Ovary (tissue), 9 donors: ENCODE results near the gene SDK1. TPM values are rescaled to one million over a fixed set of nuclear protein-coding genes. Genes with fewer than 3 reads are reported as not detected.

ENCODE experiments used
- DNase-seq, 5 donors: peaks; one replicate each; pipeline ENCODE4 v3.0.0-alpha.2; 2019 to 2020
- H3K27ac ChIP-seq, 2 donors: fragments of 200-600 bp; one replicate each; pipeline versions ENCODE4 v1.5.1 to v1.8.0; 2019 to 2022
- H3K27me3 ChIP-seq: fragments of 200-600 bp; one replicate; pipeline ENCODE4 v1.8.0; 2022
- H3K36me3 ChIP-seq: fragments of 200-600 bp; sonication (generic); one replicate; pipeline ENCODE4 v1.5.1; 2019
- H3K4me1 ChIP-seq: one replicate; pipeline ENCODE4 v1.8.1; 2013; ENCODE audit warnings: mild to moderate bottlenecking, moderate library complexity; ENCODE audit not compliant: insufficient read depth
- H3K4me3 ChIP-seq: fragments of 200-600 bp; sonication (generic); one replicate; pipeline ENCODE4 v1.5.1; 2017
- H3K9me3 ChIP-seq, 2 donors: fragments of 200-600 bp in 1 of 2; sonication (generic) in 1 of 2; one replicate each; pipeline versions ENCODE4 v1.5.1 to v1.8.1; 2013 to 2019; ENCODE audit warnings: mild to moderate bottlenecking in 1 of 2, moderate library complexity in 1 of 2
- EP300 ChIP-seq: sonication (generic); formaldehyde crosslinking; IDR thresholded peaks from one replicate; pipeline ENCODE4 v1.6.1; 2017; ENCODE audit warnings: antibody characterized with exemption
- POLR2A ChIP-seq: fragments of 450-650 bp; IDR thresholded peaks from one replicate; pipeline ENCODE4 v1.6.1; 2017; ENCODE audit warnings: antibody characterized with exemption, mild to moderate bottlenecking, moderate library complexity
- WGBS, 3 donors: extraction: QIAGEN DNeasy Blood & Tissue Kit in 1 of 3; methylation state at CpG; one replicate each; pipeline versions ENCODE4 v1.1.5 to v1.1.7; 2013 to 2017; 5-methylcytosine and 5-hydroxymethylcytosine counted together
- intact Hi-C, 4 donors: fragments of 100-400 bp; cut with DNase I; formaldehyde crosslinking; loops; one replicate each; pipeline versions ENCODE4 v1.11.0 to v1.15.1; 2022 to 2023
- polyA plus RNA-seq, 2 donors: library from polyadenylated mRNA; stranded (reverse); fragments of 200-250 nt in 1 of 2; fragments of 350-450 nt in 1 of 2; fragmentation: Illumina TruSeq in 1 of 2; extraction: RNeasy Lipid Tissue Mini Kit (QIAGEN cat#74804) in 1 of 2; gene quantifications; one replicate each; pipeline ENCODE4 v1.2.3, GENCODE V29; 2013 to 2014
- total RNA-seq, 7 donors: library from RNA; depleted of rRNA in 2 of 7; stranded (reverse); fragments of >200 nt in 2 of 7; fragmentation: NEBNext Ultra II Directional in 3 of 7; extraction: Animal tissue kit (Norgen Biotek cat#: 25700) in 3 of 7; gene quantifications; one replicate each; pipeline versions ENCODE4 v1.1.0 to v1.2.4, GENCODE V29; 2016 to 2023
- TF ChIP-seq, protein P1 (sequence below), 3 donors: fragments of 450-650 bp in 2 of 3; fragments of 200-600 bp in 1 of 3; IDR thresholded peaks; one replicate each; pipeline versions ENCODE4 v1.5.1 to v1.8.0; 2016 to 2022; ENCODE audit warnings: antibody characterized with exemption in 3 of 3, mild to moderate bottlenecking in 1 of 3
- donor health status: DM: no; HTN: no; CAD: no; lungs with moderate emphysema.
- donor health status: DM: no; HTN: no; CAD: no.
- donor health status: Bipolar disorder and iron deficiency.
- donor health status: DM: yes; HTN: yes; CAD: no.
- donor health status: DM: no; HTN: no; CAD: no.
- donor health status: DM: yes; HTN: yes; CAD: no.

Gene SDK1
- total and polyA plus RNA-seq, 9 donors, result 1.2 to 13.3 (median 4.4) TPM

DNA sequence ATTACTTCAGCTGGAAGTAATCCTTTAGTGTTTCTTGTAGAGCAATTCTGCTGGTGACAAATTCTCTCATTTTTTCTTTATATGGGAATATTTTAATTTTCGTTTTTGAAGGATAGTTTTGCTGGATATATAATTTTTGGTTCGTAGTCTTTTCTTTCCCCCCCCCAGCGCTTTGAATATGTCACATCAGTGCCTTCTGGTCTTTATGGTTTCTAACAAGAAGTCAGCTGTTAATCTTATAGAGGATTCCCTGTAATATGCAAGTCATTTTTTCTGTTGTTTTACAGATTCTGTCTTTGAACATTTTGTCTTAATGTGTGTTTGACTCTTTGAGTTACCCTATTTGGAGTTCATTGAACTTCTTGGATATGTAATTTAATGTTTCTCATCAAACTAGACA, 96.3 kb downstream of the SDK1 start:
- no peak overlapping the region for H3K4me3 ChIP-seq
- no peaks in the 10 kb centered on the region for H3K36me3 ChIP-seq
- DNase-seq, result no peak
- H3K27ac ChIP-seq, result no peak overlapping the region
- no peaks in the 10 kb centered on the region for H3K9me3 ChIP-seq
- TF ChIP-seq, protein P1, sequence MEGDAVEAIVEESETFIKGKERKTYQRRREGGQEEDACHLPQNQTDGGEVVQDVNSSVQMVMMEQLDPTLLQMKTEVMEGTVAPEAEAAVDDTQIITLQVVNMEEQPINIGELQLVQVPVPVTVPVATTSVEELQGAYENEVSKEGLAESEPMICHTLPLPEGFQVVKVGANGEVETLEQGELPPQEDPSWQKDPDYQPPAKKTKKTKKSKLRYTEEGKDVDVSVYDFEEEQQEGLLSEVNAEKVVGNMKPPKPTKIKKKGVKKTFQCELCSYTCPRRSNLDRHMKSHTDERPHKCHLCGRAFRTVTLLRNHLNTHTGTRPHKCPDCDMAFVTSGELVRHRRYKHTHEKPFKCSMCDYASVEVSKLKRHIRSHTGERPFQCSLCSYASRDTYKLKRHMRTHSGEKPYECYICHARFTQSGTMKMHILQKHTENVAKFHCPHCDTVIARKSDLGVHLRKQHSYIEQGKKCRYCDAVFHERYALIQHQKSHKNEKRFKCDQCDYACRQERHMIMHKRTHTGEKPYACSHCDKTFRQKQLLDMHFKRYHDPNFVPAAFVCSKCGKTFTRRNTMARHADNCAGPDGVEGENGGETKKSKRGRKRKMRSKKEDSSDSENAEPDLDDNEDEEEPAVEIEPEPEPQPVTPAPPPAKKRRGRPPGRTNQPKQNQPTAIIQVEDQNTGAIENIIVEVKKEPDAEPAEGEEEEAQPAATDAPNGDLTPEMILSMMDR (IDR thresholded peaks at IDR 0.05), result no peak
- no peaks in the 10 kb centered on the region for H3K27me3 ChIP-seq
- no peaks in the 10 kb centered on the region for H3K4me1 ChIP-seq
- 92 to 96% (median 95%) methylated on average over 3 of the region's 3 CpGs for WGBS, 3 donors
- intact Hi-C loops, result no loop called here

DNA sequence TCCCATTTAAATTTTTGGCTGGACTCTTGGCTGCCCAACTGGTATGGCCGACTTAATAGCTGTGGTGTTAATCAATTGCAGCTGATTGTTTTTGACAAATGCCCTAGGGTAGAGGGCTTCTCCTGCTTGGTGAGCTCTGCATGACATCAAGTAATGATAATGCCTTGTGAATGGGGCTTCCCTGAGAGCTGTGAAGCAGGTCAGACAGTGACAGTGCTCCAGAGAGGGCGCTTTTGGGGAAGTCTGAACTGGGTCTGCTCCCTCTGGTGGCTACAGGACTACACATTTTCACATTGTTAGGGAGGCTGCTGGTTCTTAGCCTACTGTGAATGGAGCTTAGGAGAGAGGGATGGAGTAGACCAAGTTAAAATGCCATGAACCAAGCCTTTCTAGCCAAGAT, 98.8 kb downstream of the SDK1 start:
- H3K4me1 ChIP-seq, result no peaks in the 10 kb centered on the region
- no peak overlapping the region for H3K27ac ChIP-seq
- H3K36me3 ChIP-seq, result no peaks in the 10 kb centered on the region
- DNase-seq, result no peak
- no peaks in the 10 kb centered on the region for H3K9me3 ChIP-seq
- no peak for TF ChIP-seq EP300
- TF ChIP-seq, protein P1 (IDR thresholded peaks at IDR 0.05), result no peak
- TF ChIP-seq POLR2A, result no peak
- intact Hi-C loops, result no loop called here
- H3K4me3 ChIP-seq, result no peak overlapping the region
- no peaks in the 10 kb centered on the region for H3K27me3 ChIP-seq
- 49 to 60% (median 50%) methylated on average over 2 of the region's 2 CpGs for WGBS, 3 donors

DNA sequence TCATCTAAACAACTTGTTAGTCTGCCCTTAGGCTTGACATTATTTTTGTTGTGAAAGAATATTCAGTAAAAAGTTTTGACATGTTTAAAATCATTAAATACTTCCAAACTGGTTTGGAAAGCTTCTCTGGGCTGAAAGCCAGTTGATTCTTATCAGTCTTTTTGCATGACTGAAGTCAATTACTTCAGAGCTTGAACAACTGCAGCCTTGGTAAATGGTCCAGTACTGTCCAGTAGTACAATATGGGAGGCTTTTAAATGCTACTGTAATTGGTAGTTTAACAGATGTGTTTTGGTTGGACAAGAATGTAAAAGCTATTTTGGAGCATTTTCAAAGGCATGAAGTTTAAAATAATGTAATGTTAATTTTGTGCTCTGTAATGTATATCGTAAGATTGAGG, 103.4 kb downstream of the SDK1 start:
- Histone ChIP-seq H3K4me1 (no peaks in the 10 kb centered on the region), H3K4me3 (no peak overlapping the region), H3K27me3 (no peaks in the 10 kb centered on the region), H3K36me3 (no peaks in the 10 kb centered on the region), H3K9me3 (no peaks in the 10 kb centered on the region), H3K27ac (no peak overlapping the region)
- 23 to 53% (median 43%) methylated on average over 1 of the region's 1 CpG for WGBS, 3 donors
- intact Hi-C loops, result no loop called here
- TF ChIP-seq POLR2A (no peak), EP300 (no peak)
- TF ChIP-seq, protein P1 (IDR thresholded peaks at IDR 0.05), result no peak
- DNase-seq, result no peak

DNA sequence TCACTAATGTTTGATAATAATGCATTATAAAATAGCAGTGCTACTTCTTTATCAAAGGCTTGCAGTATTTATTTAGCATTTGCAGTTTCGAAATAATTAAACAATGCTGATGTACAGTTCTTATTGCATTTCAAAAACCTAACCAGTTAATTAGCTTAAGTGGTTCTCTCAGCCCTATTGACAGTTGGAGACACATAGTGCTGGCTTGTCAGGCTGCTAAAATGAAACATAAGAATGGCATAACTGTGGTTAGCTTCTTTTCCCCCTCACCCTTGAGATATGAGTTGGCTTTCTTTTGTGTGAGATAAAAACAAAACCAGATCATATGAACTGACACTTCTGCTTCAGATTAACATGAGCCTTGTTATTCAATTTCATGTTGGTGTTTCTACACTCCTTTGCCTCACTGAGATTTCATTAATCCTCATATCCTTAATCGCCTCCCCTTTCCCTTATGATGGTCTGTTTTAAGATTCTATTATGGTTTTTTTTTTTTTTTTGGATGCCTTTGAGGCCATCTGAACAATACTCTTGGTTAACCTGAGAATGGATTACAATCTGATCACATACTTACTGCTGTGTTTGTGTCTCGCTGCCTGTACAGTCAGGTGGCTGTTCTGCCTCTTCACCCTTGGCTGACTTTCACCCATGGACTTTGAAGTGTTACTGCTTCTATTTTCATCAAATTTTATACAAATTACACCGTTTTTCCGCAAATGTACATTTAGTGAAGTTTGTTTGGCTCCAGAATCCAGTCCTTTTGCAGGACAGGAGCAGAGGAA, 108.0 kb downstream of the SDK1 start:
- Histone ChIP-seq H3K9me3 (no peaks in the 10 kb centered on the region), H3K27me3 (no peaks in the 10 kb centered on the region), H3K4me3 (no peak overlapping the region), H3K36me3 (no peaks in the 10 kb centered on the region), H3K4me1 (no peaks in the 10 kb centered on the region), H3K27ac (no peak overlapping the region)
- 61 to 87% (median 70%) methylated on average over 5 of the region's 5 CpGs for WGBS, 3 donors
- intact Hi-C loops, result no loop called here
- DNase-seq, result no peak
- TF ChIP-seq, protein P1 (IDR thresholded peaks at IDR 0.05), result no peak
- TF ChIP-seq EP300 (no peak), POLR2A (no peak)
